T-cell (primary cell): ENCODE measurements around the gene OST4. TPM values are rescaled to one million over a fixed set of nuclear protein-coding genes. Genes with fewer than 3 reads are reported as not detected.

Experiments
- ATAC-seq, 4 experiments: fragments of 200-7000 bp in 3 of 4; fragments of 150-1000 bp in 1 of 4; cut with Tn5 transposase; replicated peaks in 1 of 4; 1 replicate in 3 of 4; 2 replicates in 1 of 4; pipeline ENCODE4 v1.10.0; 2021; ENCODE audit warnings: moderate library complexity in 3 of 4, mild to moderate bottlenecking in 2 of 4, moderate number of reproducible peaks in 1 of 4
- CTCF ChIA-PET, 2 donors: fragments of 300-600 bp; sonication (Branson Sonifier 250); formaldehyde crosslinking; loops; one replicate each; lab custom pipeline; 2022; ENCODE audit warnings: antibody characterized with exemption in 2 of 2; lab: Charles Lee
- POLR2A ChIA-PET, 2 donors: fragments of 300-600 bp; sonication (Branson Sonifier 250); formaldehyde crosslinking; loops; one replicate each; lab custom pipeline; 2022; ENCODE audit warnings: antibody characterized with exemption in 2 of 2; lab: Charles Lee
- DNase-seq, 35 experiments: peaks; one replicate each; pipeline versions ENCODE4 v3.0.0 to v3.0.0-alpha.2; 2013 to 2023
- H3K27ac ChIP-seq: one replicate; pipeline ENCODE4 v1.5.1; 2013; ENCODE audit warnings: low read length
- H3K27me3 ChIP-seq, 2 experiments: replicated peaks in 1 of 2; 1 replicate in 1 of 2; 2 replicates in 1 of 2; pipeline versions ENCODE4 v1.6.1 to v1.7.0; 2013; ENCODE audit warnings: low read length in 1 of 2, mixed read lengths in 1 of 2; ENCODE audit not compliant: control insufficient read depth in 2 of 2, insufficient read depth in 2 of 2; ENCODE audit errors: extremely low read depth in 1 of 2
- H3K36me3 ChIP-seq, 2 donors: 1 replicate in 1 of 2; 2 replicates in 1 of 2; pipeline versions ENCODE4 v1.6.1 to v1.7.0; 2013; ENCODE audit warnings: low read length in 1 of 2; ENCODE audit not compliant: control insufficient read depth in 2 of 2, insufficient read depth in 1 of 2; ENCODE audit errors: extremely low read depth in 1 of 2
- H3K4me1 ChIP-seq, 2 experiments: 1 replicate in 1 of 2; 2 replicates in 1 of 2; pipeline versions ENCODE4 v1.6.1 to v1.7.0; 2013; ENCODE audit warnings: low read length in 2 of 2, mixed read lengths in 1 of 2; ENCODE audit not compliant: insufficient read depth in 2 of 2, control insufficient read depth in 1 of 2; ENCODE audit errors: extremely low read depth in 1 of 2
- H3K4me3 ChIP-seq, 2 donors: 1 replicate in 1 of 2; 2 replicates in 1 of 2; pipeline versions ENCODE4 v1.5.1 to v1.7.0; 2013; ENCODE audit warnings: mild to moderate bottlenecking in 2 of 2, low read length in 1 of 2, moderate library complexity in 1 of 2; ENCODE audit not compliant: control insufficient read depth in 1 of 2; ENCODE audit errors: extremely low read depth in 1 of 2
- H3K9me3 ChIP-seq: 2 replicates; pipeline ENCODE4 v1.7.0; 2013
- H3K27ac Mint-ChIP-seq, 2 donors: one replicate each; pipeline ENCODE4 v1.8.0; 2020 to 2021; ENCODE audit warnings: mild to moderate bottlenecking in 2 of 2, mixed read lengths in 2 of 2
- H3K27me3 Mint-ChIP-seq, 2 donors: one replicate each; pipeline ENCODE4 v1.8.0; 2021 to 2022; ENCODE audit warnings: mixed read lengths in 2 of 2
- H3K36me3 Mint-ChIP-seq: one replicate; pipeline ENCODE4 v1.8.0; 2021; ENCODE audit warnings: mixed read lengths
- H3K4me1 Mint-ChIP-seq, 3 donors: one replicate each; pipeline ENCODE4 v1.8.0; 2020 to 2022; ENCODE audit warnings: mixed read lengths in 3 of 3, mild to moderate bottlenecking in 1 of 3
- H3K4me3 Mint-ChIP-seq, 3 donors: one replicate each; pipeline ENCODE4 v1.8.0; 2020 to 2022; ENCODE audit warnings: mild to moderate bottlenecking in 3 of 3, mixed read lengths in 3 of 3, moderate library complexity in 3 of 3
- H3K9me3 Mint-ChIP-seq, 3 donors: one replicate each; pipeline ENCODE4 v1.8.0; 2020 to 2022; ENCODE audit warnings: mixed read lengths in 3 of 3
- WGBS: methylation state at CpG from one replicate; pipeline ENCODE4 v1.1.5; 2013; ENCODE audit warnings: missing lambda C conversion rate; ENCODE audit not compliant: insufficient coverage; 5-methylcytosine and 5-hydroxymethylcytosine counted together
- total RNA-seq, 35 experiments: library from RNA in 6 of 35; stranded (reverse) in 6 of 35; fragments of 120-200 nt in 1 of 35; gene quantifications; one replicate each; pipeline versions ENCODE4 v1.2.1 to v1.2.4 and lab custom pipeline; 2013 to 2026

OST4 gene
- total RNA-seq, 5 donors from 2014 or later (not counting 1 experiment from before 2014, with no cell fraction given) = 217 to 292 (median 236) TPM

DNA sequence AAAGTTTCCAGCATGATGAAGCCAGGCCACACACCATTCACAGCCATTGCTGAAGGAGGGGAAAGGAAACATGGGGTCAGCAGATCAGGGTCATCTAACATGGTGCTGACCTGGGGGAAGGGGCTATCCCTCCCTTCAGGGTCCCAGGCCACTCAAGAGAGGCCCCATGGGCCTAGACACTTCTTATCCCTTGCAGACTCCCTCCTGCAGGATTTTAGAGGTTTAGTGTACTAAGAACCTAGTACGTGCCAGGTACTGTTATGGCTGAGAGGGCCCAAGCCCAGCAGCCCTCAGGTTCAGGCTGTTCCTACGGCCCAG, 23.9 kb upstream of the OST4 start:
- ChIA-PET CTCF (interaction anchor here in 1 of 2 donors (0.6 kb wide), 1 partner anchor 12 kb away, joined by 6 read pairs; no protein-coding TSS in a partner anchor), POLR2A (no interaction called here)
- Histone ChIP-seq H3K27me3 (peaks cover 0 to 6% of the 10 kb centered on the region in 2 experiments), H3K4me3 (no peak overlapping the region), H3K4me1 (peaks cover 2 to 9% of the 10 kb centered on the region in 2 experiments), H3K36me3 (peaks cover 0 to 3% of the 10 kb centered on the region in 2 donors), H3K9me3 (no peaks in the 10 kb centered on the region), H3K27ac (no peak overlapping the region)
- no peaks in the 10 kb centered on the region for H3K27me3 Mint-ChIP-seq
- peaks cover 3% of the 10 kb centered on the region for H3K36me3 Mint-ChIP-seq
- no peak for DNase-seq
- 93% methylated on average over 2 of the region's 2 CpGs for WGBS
- no peaks in the 10 kb centered on the region for H3K9me3 Mint-ChIP-seq
- H3K4me1 Mint-ChIP-seq = peaks cover 12 to 29% (median 15%) of the 10 kb centered on the region in 3 donors
- ATAC-seq = no peak
- peak overlapping the region in 1 of 3 donors; percentile 59 for H3K4me3 Mint-ChIP-seq
- H3K27ac Mint-ChIP-seq = no peak overlapping the region

DNA sequence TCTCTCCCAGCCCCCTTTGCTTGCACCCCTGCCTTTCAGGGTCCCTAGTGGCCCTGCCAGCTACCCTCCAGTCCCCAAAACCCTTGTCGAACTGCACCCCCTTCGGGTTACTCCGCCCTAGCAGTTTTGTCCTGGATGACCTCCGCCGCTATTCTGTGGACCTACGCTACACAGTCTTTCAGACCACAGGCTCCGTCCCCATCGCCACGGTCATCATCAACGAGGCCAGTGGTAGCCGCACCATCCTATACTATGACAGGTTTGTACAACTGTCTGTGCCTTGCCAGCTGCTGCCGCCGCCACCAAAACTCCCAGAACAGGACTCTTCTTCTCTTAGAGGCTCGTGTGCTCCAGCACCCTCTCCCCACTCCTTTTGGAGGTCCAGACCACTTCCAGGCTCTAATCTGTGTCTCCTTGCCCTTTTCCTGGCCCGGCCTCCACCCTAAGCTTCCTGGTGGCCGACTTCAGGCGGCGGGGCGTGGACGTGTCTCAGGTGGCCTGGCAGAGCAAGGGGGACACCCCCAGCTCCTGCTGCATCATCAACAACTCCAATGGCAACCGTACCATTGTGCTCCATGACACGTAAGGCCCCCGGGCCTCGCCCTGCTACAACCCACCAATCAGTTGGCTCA, 23.0 kb upstream of the OST4 start:
- Histone ChIP-seq H3K27me3 (peaks cover 0 to 6% of the 10 kb centered on the region in 2 experiments), H3K9me3 (no peaks in the 10 kb centered on the region), H3K4me3 (no peak overlapping the region), H3K4me1 (peaks cover 2 to 9% of the 10 kb centered on the region in 2 experiments), H3K27ac (no peak overlapping the region), H3K36me3 (no peaks in the 10 kb centered on the region)
- H3K4me3 Mint-ChIP-seq = no peak overlapping the region
- H3K9me3 Mint-ChIP-seq = no peaks in the 10 kb centered on the region
- no peaks in the 10 kb centered on the region for H3K27me3 Mint-ChIP-seq
- no peak for ATAC-seq
- ChIA-PET CTCF (no interaction called here), POLR2A (interaction anchor here in 1 of 2 donors (1.1 kb wide), 1 partner anchor 243 kb away, joined by 3 read pairs; no protein-coding TSS in a partner anchor)
- H3K36me3 Mint-ChIP-seq = peaks cover 3% of the 10 kb centered on the region
- H3K4me1 Mint-ChIP-seq = peaks cover 12 to 29% (median 15%) of the 10 kb centered on the region in 3 donors
- H3K27ac Mint-ChIP-seq = no peak overlapping the region
- no peak for DNase-seq
- 92% methylated on average over 21 of the region's 24 CpGs for WGBS

DNA sequence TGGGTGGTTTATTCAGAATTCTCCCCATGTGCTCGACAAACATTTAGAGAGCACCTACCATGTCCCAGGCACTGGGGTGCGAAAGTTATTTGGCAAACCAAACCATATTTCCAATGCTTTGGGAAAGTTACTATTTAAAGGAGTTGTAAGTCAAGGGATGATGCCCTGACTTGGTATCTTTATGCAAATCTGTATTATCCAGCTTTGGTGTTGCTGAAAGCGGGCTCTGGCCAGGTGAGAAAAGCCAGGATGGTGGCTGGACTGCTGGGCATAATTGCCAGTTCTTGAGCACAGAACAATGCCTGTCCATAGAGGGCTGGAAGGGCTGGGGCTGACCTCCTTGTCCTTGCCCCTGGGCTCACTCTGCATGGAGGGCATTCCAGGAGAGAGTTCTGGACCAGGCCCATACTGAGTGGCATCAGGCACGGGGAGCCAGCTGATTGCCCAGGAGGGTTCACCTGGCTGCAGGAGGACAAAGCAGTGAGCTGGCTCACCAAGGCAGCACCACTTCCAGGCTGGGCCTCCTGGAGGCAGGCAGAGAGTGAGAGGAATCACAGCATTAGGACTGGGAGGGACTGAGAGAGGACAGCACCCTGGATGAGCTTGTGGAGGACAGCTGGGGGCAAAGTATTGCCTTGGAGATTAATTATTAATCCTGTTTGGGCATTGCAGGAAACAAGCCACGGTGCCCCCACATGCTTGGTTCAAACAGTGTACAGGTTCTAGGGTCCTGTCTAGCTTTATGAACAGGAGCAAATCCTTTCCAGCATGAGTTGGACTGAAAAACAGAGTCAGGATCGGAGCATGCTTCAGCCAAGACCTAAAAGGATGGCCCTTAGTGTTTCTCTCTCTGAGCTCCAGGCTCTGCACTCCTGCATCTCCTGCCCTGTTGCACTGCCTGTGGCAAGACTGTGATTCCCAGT, 22.2 kb upstream of the OST4 start:
- CTCF ChIA-PET = interaction anchor here in 1 of 2 donors (1.0 kb wide), 1 partner anchor 186 kb away, joined by 4 read pairs; no protein-coding TSS in a partner anchor
- H3K4me3 Mint-ChIP-seq = no peak overlapping the region
- Histone ChIP-seq H3K27ac (no peak overlapping the region), H3K36me3 (no peaks in the 10 kb centered on the region), H3K4me3 (no peak overlapping the region), H3K27me3 (peaks cover 0 to 10% of the 10 kb centered on the region in 2 experiments), H3K9me3 (no peaks in the 10 kb centered on the region), H3K4me1 (peaks cover 2 to 9% of the 10 kb centered on the region in 2 experiments)
- H3K27ac Mint-ChIP-seq = no peak overlapping the region
- 89% methylated on average over 3 of the region's 6 CpGs for WGBS
- POLR2A ChIA-PET = interaction anchor here in 1 of 2 donors (0.6 to 1.1 kb wide), 3 partner anchors 185 to 1843 kb away, joined by 3 to 11 read pairs (median 3); no protein-coding TSS in a partner anchor
- no peaks in the 10 kb centered on the region for H3K9me3 Mint-ChIP-seq
- H3K36me3 Mint-ChIP-seq = peaks cover 3% of the 10 kb centered on the region
- DNase-seq (no peak), ATAC-seq (no peak)
- no peaks in the 10 kb centered on the region for H3K27me3 Mint-ChIP-seq
- H3K4me1 Mint-ChIP-seq = peaks cover 12 to 29% (median 15%) of the 10 kb centered on the region in 3 donors

DNA sequence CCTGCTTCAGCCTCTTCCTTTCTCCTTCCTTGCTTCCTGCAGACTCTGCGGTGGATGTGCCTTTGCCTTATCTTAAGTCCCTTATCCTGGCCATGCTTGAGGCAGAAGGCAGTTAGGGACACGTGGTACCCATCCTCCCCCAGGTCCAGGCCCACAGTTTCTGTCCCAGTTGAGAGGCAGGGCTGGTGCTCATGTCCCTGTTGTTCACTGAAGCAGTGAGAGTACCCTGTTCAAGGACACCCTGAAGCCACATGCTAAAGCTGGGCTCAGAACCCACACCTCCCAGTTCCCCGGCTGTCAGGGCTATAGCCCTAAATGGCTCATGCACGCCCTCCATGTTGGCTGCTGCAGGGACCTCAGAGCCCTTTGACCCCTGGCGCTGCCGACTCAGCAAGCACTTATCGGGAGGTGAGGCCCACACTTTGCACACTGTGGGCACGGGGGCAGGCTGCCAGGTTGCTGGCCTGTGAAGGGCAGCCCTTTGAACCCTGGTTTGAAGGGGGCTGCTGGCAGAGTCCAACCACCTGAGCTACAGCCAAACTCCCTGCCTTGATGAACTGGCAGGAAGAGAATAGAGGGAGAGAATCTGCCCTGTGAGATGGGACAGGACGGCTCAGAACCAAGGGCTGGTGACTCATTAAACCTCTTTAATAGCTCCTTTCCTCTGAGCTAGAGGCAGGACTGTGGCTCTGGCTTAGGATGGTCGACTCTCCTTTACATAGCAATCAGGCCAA, 21.4 kb upstream of the OST4 start:
- Mint-ChIP-seq H3K27ac (no peak overlapping the region), H3K9me3 (no peaks in the 10 kb centered on the region), H3K4me1 (peaks cover 12 to 29% (median 15%) of the 10 kb centered on the region in 3 donors), H3K4me3 (no peak overlapping the region), H3K27me3 (no peaks in the 10 kb centered on the region), H3K36me3 (peaks cover 3% of the 10 kb centered on the region)
- H3K9me3 ChIP-seq = no peaks in the 10 kb centered on the region
- no peaks in the 10 kb centered on the region for H3K36me3 ChIP-seq
- H3K27me3 ChIP-seq = peaks cover 0 to 10% of the 10 kb centered on the region in 2 experiments
- DNase-seq (no peak), ATAC-seq (no peak)
- H3K27ac ChIP-seq = no peak overlapping the region
- 77% methylated on average over 8 of the region's 10 CpGs for WGBS
- CTCF ChIA-PET = interaction anchor here in 1 of 2 donors (1.0 kb wide), 1 partner anchor 187 kb away, joined by 4 read pairs; no protein-coding TSS in a partner anchor
- POLR2A ChIA-PET = interaction anchor here in 1 of 2 donors (0.6 to 0.7 kb wide), 2 partner anchors 138 to 186 kb away, joined by 3 to 11 read pairs; no protein-coding TSS in a partner anchor
- peaks cover 2 to 9% of the 10 kb centered on the region in 2 experiments for H3K4me1 ChIP-seq
- no peak overlapping the region for H3K4me3 ChIP-seq

DNA sequence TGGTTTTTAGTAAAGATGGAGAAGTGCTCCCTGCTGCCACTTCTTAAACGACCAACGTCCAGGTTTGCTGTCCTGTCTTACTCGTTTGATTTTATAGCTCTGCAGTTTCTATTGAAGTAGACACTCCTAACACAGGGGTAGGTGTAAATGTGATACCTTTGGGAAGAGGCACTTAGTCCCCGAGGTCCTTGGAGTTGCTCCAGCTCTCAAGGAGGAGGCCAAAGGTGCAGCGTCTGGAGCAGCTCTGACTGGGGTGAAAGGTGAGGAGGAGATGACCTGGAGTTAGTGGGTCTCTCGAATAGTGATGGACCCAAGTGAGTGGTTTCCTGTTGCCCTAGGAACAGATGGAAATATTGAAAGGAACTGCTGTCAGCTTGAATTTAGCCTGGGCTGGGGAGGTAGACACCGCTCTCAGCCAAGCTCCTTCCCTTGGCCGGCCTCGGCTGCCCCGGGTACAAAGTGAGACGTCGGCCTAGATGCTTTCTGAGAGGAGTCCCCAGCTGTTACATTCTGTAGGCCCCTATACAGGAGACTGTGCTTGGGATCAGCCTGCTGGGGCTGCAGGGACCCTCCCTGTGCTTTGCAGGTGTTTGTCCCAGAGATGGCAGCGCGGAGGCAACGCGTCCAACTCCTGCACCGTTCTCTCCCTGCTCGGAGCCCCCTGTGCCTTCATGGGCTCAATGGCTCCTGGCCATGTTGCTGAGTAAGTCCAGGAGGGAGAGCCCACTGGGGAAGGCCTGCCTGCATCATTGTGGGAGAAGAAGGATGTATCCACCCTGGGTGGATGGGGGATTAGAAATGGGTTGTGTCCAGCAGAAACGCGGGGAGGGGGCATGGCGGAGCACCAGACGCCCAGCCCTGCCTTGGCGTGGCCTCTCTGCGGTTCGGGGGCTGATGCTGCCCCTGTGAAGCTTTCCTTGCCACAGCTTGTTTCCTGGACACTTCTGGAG, 20.6 kb upstream of the OST4 start:
- Histone ChIP-seq H3K9me3 (no peaks in the 10 kb centered on the region), H3K27me3 (peaks cover 0 to 10% of the 10 kb centered on the region in 2 experiments), H3K27ac (no peak overlapping the region), H3K36me3 (no peaks in the 10 kb centered on the region), H3K4me3 (no peak overlapping the region), H3K4me1 (peaks cover 3 to 13% of the 10 kb centered on the region in 2 experiments)
- ChIA-PET CTCF (interaction anchor here in 1 of 2 donors (0.6 kb wide), 1 partner anchor 1112 kb away, joined by 3 read pairs; no protein-coding TSS in a partner anchor), POLR2A (interaction anchor here in 1 of 2 donors (0.7 kb wide), 1 partner anchor 137 kb away, joined by 3 read pairs; no protein-coding TSS in a partner anchor)
- Mint-ChIP-seq H3K4me1 (peaks cover 18 to 34% (median 20%) of the 10 kb centered on the region in 3 donors), H3K27me3 (no peaks in the 10 kb centered on the region), H3K36me3 (peaks cover 3% of the 10 kb centered on the region), H3K9me3 (no peaks in the 10 kb centered on the region), H3K4me3 (no peak overlapping the region), H3K27ac (no peak overlapping the region)
- WGBS = 83% methylated on average over 21 of the region's 25 CpGs
- DNase-seq (no peak), ATAC-seq (no peak)
